NCI-H2081 treated with DMSO at 0.1 percent for 48 hours (cell line): ENCODE measurements around the gene CDC14A.

ENCODE experiments used
- DNase-seq: peaks from one replicate; lab custom pipeline; 2025; lab: John Stamatoyannopoulos, UW

Gene CDC14A

DNA sequence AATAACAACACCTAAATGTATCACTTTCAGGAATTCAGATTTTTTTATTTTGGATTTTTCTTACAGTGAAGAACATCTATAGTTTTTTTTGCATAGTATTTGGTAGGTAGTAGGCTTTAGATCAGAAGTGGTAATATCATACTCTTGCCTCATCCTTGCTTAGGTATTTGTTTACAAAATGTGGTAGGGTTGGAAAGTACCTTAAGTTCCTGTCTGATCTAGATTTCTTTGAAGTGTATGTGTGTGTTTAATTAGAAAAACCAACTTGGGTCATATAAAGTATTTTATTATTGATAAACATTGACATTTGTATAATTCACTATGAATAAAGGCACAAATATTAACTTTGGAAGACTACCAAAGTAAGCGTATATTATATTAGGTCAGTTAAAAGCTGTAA lies 100.3 kb downstream of the CDC14A start:
- DNase-seq, result no peak

DNA sequence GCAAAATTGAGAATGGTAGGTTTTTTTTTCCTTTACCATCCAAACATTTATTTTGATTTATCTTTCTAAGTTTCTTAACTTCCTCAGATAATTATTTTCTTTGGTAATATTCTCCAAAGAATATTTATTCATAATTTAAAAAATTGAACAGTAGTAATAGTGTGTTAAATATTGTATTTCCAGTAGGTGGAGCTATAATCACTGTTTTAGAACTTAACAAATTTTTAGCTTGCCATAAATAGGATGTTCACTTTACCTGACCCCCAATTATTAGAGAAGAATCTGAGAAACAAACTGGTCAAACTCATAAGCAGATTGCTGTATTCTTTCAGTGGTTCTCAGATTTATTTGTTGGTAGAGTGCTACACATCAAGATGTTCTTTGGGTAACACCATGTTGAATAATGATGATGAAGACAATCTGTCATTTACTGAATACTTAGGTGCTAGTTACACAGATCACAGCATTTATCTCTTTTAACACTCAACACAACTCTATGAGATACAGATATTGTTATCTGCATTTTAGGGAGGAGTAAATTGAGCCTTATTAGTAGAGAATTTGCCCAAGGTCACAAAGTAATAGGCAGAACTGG lies 103.3 kb downstream of the CDC14A start:
- no peak for DNase-seq

DNA sequence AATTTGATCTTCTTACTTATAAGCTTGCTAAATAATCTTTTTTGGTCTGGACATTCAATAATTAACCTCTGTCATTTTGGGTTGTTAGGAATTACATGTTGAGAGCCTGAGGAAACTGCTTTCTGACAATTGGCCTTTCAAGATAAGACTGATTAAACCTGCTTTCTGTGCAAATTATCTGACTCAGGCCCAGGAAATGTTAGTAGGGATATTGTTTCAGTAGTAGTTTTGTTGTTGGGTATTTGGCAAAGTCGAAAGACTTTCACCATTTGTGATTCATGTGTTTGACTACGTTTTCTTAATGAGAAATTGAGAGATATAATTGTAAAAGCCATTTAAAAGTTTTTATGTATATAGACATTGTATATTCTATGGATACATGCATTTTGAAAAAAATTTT lies 104.6 kb downstream of the CDC14A start:
- no peak for DNase-seq

DNA sequence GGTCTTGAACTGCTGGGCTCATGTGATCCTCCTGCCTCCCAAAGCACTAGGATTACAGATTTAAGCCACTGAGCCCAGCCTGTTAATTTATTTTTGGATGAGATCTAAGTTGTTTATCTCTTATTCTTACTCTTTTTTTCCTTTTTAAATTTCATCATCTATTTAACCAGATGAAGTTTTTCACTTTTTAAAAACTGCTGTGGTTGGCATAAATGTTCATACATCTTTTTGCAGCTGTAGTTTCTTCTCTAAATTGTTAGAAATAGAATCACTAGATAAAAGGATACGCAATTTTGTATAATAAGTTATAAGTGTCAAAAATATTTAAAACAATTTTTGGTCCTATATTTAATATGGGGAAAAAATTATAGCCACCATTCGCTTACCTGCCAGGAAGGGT lies 105.4 kb downstream of the CDC14A start:
- DNase-seq, result no peak

DNA sequence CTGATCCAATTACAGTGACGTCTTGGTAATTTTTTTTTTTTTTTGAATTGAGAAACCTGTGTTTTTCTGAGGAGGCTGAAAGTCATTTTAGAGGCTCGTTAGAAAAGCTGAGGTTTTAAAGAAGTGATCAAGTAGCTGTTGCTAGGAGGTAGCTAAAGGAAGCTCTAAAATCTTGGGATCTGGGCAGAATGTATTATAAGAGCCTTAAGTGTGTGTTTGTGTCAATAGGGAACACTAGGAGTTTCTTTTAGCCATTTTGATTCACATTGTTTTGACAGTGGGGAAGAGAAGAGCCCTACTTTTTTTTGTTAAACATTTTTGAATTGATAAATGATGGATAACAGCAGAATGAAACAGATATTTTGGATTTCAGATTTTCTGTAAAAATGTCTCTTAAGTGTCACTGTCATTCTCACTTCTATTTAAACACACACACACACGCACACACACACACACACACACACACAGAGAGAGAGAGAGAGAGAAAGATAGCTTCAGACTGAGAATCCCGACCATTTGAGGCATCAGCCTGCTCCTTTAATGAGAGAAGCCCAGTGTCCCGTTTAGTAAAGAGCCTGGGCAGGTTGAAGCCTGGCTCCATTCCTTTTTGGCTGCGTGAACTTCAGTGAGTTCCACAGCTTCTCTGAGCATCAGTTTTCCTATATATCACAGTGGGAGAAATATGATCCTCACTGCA lies 106.5 kb downstream of the CDC14A start:
- no peak for DNase-seq

DNA sequence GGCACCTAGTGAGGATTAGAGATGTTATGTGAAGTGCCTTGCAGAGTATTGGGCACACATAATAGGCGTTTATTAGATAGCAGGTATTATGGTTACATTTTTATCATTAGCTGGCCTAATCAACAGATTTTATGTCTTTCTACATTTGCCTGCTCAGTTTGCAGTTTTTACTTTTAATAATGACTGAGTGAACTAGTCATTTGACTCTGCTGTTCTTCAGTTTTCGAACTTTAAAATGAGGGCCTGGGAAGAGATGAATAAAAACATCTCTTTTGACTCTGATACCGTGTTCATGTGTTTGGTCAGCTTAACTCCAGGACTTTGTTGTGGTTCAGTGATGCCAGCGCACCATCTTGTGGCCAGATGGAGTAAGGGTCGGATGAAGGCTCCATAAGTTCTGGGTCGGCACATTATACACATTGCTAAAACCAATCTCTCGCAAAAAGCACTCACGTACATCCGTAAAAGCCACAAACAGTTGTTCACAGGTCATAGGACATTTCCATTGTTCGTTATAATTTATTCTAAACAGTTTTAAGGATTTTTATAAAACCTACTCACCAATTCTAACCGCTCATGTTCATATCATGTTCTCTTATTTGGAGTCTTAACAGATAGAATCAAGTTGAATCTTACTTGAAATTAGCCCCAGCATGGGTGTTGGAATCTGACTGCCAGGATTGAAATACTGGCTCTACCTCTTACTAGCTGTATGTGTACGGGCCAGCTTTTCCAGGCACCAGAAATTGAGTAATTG lies 107.2 kb downstream of the CDC14A start:
- DNase-seq, result peak; percentile 47

DNA sequence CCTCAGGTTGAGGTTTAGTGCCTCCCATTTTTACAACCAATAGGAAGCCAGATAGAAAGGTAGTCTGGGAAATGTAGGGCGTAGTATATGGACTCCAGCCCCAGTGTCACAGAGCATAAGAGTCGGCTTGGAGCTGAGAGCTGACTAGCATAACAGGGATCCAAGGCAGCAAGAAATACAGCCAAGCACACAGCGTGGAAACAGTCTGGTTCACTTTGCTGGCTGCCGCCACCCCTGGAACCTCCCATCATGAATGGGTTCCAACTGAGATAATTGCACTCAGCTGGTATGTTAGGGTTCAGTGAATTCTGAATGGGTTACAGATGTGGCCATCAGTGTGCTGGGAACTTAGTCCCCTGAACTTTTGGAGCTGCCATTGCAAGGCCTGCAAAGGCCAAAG lies 108.9 kb downstream of the CDC14A start:
- DNase-seq, result no peak

DNA sequence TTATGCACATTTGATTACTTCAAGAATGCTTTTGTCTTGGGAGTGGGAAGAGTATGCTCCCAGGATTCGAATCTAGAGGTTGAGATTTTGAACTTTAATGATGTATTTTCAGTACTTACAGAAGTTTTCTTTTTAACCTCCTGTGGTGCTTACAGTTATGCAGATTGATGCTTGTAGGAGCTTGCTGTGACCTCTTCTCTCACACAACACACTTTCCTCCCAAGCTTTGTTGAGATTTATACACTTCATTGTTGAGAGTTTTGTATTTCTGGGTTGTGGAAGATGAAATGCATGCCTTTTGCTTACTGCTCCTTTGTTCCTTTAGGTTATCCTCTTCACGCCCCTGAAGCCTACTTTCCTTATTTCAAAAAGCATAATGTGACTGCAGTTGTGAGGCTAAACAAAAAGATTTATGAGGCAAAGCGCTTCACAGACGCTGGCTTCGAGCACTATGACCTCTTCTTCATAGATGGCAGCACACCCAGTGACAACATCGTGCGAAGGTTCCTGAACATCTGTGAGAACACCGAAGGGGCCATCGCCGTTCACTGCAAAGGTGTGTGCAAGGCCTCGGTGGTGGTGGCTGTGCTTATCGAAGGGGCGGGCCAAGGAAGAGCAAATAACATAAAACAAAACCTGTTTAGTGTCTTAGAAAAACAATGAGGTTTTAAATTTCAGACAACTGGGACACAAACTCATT lies 110.2 kb downstream of the CDC14A start:
- DNase-seq, result no peak

DNA sequence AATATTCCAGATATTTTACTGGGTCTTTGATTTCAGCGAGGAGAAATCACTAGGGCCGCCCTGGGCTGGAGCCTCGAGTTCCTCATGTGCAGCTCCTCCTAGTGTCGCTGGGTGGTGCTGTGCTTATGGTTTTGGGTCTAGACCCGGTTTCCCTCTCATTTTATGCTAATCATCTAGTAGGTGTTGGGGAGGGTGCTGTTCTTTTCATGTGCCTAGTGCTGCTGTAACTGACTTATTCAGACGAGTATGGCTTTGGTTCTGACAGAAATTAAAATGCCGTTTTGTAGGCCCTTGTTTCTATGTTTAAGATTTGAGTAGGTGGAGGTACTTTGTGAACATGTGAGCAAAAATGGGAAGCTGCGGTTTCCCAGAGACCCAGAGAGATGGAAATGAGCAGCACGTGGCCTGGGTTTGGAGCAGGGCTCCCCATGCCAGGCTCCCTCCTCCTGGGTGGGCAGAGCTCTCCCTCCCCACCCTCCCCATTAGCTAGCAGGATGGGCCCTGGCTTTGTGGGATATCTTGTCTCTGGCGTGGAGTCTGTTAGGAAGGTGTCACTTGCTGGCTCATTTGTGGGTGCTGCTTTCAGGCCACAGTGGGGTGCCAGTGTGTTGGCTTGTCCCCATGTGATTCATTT lies 111.6 kb downstream of the CDC14A start:
- peak; percentile 29 for DNase-seq

DNA sequence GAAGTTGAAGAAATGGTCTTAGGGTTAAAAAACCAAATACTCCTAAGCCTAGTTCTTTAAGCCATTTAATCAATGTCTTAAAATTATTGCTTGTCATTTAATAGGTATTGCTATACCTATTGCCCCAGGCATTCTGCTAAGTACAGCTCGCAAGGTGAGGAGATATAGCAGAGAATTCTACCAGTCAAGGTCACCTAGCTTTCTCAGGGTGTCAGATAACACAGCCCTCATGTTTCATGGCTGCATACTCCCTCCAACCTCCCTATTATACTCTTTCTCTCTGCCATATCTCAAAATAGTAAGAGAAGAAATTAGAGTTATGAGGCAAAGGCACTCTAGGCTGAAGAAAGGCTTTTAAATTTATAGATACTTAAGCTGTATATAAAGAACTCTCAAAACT lies 117.3 kb downstream of the CDC14A start:
- no peak for DNase-seq

DNA sequence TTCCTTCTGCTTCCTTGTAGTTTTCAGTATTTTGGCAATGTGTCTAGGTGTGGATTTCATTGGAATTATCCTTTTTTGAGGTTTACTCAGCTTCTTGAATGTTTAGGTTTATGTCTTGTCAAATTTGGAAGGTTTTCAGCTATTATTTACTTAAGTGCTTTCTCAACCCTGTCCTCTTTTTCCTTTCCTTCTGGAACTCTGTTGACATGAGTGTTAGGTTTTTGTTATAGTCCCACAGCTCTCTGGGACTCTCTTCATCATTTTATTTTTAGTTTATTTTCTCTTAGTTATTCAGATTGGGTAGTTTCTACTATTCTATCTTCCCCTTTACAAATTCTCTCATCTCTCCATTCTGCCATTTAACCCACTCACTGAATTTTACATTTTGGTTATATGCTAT lies 122.5 kb downstream of the CDC14A start:
- DNase-seq, result no peak

DNA sequence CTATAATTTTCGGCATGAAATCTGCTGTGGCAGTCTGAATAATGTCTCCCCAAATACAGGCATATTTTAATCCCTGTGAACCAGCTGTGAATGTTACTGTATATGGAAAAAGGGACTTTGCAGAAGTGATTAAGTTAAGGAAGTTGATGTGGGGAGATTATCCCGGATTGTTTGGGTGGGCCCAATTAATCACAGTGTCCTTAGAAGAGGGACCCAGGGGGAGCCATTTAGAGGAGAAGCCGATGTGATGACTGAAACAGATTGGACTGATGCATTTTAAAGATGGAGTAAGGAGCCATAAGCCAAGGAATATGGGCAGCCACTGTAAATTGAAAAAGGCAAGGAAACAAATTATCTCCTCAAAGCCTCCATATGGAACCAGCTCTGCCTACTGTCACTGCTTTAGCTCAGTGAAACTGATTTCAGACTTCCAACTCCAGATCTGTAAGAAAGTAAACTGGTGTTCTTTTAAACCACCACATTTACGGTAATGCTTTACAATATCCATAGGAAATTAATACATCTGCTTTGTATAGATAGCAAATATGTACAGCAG lies 124.5 kb downstream of the CDC14A start:
- DNase-seq, result no peak

DNA sequence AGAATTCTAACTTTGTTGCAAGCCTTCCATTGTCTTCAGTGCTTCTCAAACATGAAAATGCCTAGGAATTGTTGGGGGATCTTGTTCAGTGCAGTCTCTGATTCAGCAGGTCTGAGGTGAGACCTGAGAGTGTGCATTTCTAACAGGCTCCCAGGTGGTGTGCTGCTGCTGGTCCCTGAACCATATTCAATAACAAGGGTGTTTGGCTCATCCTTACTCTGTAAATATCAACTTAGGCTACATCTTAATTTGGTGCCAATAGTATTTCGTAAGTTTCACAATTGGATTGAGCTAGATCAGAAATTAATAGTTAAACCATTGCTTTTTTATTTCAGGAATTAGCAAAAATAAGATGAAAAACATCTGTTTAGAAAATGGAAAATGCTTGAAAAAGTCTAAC lies 126.5 kb downstream of the CDC14A start:
- no peak for DNase-seq

DNA sequence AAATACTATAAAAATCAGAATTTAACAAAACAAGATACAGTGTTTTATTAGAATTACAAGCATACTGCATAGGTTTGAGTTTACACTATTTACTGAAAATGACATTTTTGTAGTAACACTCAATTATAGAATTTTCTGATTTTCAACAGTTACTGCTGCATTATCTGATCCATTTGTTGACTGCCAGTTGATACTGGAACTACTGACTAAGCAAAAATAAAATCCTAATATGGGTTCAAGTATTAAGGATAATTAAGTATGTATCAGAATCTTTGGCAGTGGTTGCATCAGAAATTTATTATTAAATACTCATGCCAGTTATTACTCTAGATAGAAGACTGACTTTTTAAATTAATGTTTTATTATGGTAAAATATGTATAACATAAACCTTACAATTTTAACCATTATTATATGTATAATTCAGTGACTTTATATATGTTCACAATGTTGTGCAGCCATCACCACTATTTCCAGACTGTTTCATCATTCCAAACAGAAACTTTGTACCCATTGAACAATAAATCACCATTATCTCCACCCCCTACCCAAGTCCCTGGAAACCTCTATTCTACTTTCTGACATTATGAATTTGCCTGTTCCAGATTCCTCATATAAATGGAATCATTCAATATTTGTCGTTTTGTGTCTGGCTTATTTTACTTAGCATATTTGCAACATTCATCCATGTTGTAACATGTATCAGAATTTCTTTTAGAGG lies 127.5 kb downstream of the CDC14A start:
- DNase-seq, result no peak

DNA sequence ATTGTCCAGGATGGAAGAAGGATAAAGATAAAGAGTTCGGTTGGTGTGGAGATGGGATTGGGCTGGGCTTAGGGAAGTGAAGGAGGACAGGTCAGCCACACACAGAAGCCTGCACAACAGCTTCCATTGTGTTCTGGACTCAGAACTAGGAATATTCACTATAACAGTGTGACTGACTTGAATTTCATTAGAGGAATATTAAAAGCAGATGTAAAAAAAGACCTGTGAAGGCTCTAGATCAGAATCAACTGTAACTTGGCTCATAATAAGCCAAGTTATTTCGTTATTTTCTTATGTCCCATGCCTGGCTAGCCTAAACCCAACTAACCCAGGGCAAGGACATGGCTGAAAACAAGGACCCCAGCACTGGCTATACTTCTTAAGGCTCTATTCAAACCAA lies 129.0 kb downstream of the CDC14A start:
- DNase-seq, result no peak

DNA sequence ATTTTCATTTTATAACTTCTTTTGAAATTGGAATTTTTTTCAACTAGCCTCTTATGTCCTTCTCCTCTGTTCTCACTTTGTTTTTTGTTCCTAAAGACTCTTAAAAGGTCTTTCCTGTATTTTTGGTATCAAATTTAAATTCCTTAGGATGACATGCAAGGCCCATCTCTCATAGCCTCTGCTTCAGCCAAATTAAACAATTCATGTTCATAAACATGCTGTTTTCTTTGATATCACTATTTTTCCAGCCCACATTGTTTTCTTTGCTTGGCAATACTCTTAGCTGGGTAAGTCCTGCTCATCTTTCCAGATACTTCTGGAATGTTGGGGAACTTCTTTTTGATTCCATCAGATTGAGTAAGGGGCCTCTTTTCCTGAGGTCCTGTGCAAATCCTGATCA lies 129.9 kb downstream of the CDC14A start:
- no peak for DNase-seq

DNA sequence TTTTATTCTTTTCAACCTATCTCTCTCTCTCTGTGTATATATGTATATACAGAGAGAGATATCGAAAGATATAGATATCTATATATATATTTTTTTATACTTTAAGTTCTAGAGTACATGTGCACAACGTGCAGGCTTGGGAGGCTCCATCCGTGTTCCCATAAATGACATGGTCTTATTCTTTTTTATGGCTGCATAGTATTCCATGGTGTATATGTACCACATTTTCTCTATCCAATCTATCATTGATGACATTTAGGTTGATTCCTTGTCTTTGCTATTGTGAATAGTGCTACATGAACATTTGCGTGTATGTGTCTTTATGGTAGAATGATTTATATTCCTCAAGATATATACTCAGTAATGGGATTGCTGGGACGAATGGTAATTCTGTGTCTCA lies 130.4 kb downstream of the CDC14A start:
- no peak for DNase-seq

DNA sequence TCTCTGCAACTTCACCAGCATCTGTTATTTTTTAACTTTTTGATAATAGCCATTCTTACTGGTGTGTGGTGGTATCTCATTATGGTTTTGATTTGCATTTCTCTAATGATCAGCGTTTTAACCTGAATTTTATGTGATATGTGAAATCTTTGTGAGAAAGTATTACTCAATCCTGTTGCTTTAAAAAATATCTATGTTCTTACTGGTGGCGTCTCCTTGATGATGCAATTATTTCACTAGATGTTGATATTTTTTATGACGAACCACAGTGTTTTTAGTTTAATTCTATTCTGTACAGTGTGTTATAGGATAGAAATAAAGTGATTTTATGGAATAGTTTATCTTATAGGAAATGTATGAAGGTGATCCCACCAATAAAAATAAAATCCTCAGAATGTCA lies 130.9 kb downstream of the CDC14A start:
- no peak for DNase-seq

DNA sequence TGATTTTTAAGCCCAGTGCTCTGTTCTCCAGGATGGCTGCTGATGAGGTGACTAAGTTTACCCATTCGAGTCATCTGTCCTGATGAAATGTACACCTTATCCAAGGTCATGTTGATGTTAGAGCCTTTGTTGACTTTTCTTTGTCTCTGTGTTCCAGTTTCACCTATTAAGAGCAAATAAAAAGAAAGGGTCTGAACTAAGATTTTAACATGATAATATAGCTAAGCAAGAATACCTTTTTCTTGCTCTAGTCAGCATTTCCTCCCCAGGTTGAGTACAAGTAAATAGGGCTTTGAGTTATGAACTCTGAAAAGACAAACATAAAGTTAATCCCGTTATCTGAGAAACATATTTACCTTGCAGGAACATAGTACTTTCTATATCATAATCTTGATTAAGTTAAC lies 133.6 kb downstream of the CDC14A start:
- no peak for DNase-seq

DNA sequence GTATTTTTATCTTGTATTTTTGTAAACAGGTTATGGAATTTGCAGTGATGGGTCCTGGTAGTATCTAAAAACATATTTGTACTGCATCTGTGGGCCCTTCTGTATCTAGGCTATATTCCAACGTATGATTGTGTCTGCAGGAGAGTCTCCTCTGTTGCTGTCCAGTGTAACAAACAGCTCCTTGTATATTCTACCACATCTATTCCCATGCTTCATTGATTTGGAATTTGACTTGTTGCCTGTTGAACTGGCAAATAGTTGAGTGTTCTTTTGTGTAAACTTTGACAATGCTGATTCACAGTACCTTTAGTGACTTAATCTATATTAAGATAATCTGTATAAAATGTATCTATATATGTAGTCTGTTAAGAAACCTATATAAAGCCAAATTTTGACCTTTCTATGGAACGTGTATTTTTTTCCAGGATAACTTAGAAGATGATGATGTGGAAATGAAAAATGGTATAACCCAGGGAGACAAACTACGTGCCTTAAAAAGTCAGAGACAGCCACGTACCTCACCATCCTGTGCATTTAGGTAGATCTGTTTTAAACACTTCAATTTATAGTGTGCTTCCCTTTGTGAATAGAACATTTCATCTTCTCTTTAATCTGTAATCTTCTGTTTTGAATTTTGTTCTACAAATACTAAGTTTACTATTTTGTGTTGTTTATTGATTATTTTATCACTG lies 142.2 kb downstream of the CDC14A start:
- no peak for DNase-seq

DNA sequence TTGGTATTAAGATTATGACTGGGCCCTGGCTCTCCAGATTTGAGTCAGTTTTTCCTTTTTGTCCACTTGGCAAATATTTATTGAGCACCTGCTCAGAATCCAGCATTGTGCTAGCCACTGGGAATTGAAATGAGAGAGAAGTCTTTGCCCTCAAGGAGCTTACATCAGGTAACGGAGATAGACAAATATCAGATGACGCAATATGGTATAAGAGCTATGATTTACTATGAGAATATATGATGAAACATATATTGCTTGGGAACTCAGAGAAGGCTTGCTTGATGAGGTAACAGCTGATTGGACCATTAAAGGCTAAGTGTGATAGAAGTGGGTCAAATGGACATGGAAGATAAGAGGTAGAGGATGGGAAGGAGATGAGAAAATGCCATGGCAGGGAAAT lies 144.6 kb downstream of the CDC14A start:
- DNase-seq, result no peak
